ENCODE data around the gene IKZF4. TPM values are rescaled to one million over a fixed set of nuclear protein-coding genes. Genes with fewer than 3 reads are reported as not detected.

Gene IKZF4
- total and polyA plus RNA-seq, 10 of the 15 experiments (the other 5 are each of a cell fraction or from before 2014, with no cell fraction given), result 0.74 to 5.5 (median 1.1) TPM

DNA sequence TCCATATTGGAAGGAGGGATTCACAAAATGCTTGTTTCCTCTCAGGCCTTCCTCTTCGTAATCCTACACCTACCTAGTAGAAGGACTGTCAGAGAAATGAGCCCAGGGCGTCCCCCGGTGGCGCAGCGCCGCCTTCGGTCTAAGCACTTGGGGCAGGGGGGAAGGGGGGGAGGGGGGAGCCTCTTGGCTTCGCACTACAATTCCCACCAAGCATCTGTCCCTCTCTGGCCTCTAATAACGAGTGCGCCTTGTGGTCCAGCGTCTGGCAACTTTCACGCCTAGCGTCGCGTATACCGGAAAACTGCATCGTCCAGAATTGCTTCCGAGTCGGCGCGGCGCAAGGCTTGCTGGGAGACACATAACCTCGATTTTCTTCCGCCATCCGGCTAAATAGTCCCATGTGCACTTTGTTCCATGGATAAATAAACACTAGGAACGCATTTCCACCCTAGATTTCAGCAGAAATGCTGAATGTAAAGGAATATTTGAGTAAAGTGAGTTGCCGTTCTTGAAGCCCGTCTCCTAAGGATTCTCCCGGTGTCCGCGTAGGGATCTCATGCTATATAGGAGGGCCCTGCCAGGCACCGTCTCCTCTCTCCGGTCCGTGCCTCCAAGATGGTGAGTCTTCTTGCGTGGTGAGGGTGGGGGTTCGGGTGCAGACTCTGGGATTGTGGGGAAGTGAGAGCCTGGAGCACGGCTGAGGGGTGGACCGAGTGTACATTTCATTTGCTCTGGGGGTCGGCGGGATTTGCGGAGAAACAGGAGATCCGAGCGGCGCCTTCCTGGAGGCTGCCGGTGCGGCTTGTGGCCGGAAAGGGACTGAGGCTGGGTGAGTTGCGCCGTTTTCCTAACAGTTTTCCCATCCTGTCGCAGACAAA lies 20.9 kb downstream of the IKZF4 start, which contains the start of gene RPS26 (continued):
- TF ChIP-seq WRNIP1 (IDR thresholded peaks at IDR 0.05; ENCODE audit: borderline replicate concordance, low read depth, low read length) (no peak), POLR2A (IDR thresholded peaks at IDR 0.05; ENCODE audit: low read depth, low read length) (peak; percentile 100), SREBF2 (IDR thresholded peaks at IDR 0.05; ENCODE audit: low read length) (no peak), NR2C2 (IDR thresholded peaks at IDR 0.05; ENCODE audit: borderline replicate concordance, control insufficient read depth, insufficient read length, low read depth) (peak; percentile 91), MYB (IDR thresholded peaks at IDR 0.05; ENCODE audit: borderline replicate concordance, low read depth, low read length) (0 out of 2 replicates have a peak, but pooled peaks have one; percentile 44), RB1 (IDR thresholded peaks at IDR 0.05; ENCODE audit: borderline replicate concordance) (peak; percentile 96; the same call in 1 of the 2 replicates), DPF2 (IDR thresholded peaks at IDR 0.05) (peak; percentile 77), SREBF1 (IDR thresholded peaks at IDR 0.05; ENCODE audit: low read length) (peak; percentile 71), BMI1 (IDR thresholded peaks at IDR 0.05; ENCODE audit: borderline replicate concordance) (no peak), PAX5 (IDR thresholded peaks at IDR 0.05; ENCODE audit: borderline replicate concordance, low read depth, low read length) (peak; percentile 67; the same call in 1 of the 2 replicates), ZNF207 (IDR thresholded peaks at IDR 0.05; ENCODE audit: borderline replicate concordance) (peak; percentile 100), NFIC (IDR thresholded peaks at IDR 0.05; ENCODE audit: low read depth, low read length) (peak; percentile 79), ASH2L (IDR thresholded peaks at IDR 0.05; ENCODE audit: borderline replicate concordance, low read depth) (0 out of 2 replicates have a peak, but pooled peaks have one; percentile 59), RAD21 (IDR thresholded peaks at IDR 0.05; ENCODE audit: insufficient read depth, low read depth, low read length) (peak; percentile 85), SIX5 (IDR thresholded peaks at IDR 0.05; ENCODE audit: low read depth, low read length, severe bottlenecking) (peak; percentile 83), ZNF384 (IDR thresholded peaks at IDR 0.05; ENCODE audit: borderline replicate concordance, low read depth, low read length) (no peak), YBX1 (IDR thresholded peaks at IDR 0.05) (no peak)
- TF ChIP-seq, protein P1, sequence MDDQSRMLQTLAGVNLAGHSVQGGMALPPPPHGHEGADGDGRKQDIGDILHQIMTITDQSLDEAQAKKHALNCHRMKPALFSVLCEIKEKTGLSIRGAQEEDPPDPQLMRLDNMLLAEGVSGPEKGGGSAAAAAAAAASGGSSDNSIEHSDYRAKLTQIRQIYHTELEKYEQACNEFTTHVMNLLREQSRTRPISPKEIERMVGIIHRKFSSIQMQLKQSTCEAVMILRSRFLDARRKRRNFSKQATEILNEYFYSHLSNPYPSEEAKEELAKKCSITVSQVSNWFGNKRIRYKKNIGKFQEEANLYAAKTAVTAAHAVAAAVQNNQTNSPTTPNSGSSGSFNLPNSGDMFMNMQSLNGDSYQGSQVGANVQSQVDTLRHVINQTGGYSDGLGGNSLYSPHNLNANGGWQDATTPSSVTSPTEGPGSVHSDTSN (IDR thresholded peaks at IDR 0.05; ENCODE audit: insufficient replicate concordance, low read depth, low read length), result peak; percentile 66
- TF ChIP-seq, protein P2, sequence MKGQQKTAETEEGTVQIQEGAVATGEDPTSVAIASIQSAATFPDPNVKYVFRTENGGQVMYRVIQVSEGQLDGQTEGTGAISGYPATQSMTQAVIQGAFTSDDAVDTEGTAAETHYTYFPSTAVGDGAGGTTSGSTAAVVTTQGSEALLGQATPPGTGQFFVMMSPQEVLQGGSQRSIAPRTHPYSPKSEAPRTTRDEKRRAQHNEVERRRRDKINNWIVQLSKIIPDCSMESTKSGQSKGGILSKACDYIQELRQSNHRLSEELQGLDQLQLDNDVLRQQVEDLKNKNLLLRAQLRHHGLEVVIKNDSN (IDR thresholded peaks at IDR 0.05; ENCODE audit: borderline replicate concordance, extremely low read length, insufficient read depth, low read depth, low read length), result no peak
- TF ChIP-seq, protein P3, sequence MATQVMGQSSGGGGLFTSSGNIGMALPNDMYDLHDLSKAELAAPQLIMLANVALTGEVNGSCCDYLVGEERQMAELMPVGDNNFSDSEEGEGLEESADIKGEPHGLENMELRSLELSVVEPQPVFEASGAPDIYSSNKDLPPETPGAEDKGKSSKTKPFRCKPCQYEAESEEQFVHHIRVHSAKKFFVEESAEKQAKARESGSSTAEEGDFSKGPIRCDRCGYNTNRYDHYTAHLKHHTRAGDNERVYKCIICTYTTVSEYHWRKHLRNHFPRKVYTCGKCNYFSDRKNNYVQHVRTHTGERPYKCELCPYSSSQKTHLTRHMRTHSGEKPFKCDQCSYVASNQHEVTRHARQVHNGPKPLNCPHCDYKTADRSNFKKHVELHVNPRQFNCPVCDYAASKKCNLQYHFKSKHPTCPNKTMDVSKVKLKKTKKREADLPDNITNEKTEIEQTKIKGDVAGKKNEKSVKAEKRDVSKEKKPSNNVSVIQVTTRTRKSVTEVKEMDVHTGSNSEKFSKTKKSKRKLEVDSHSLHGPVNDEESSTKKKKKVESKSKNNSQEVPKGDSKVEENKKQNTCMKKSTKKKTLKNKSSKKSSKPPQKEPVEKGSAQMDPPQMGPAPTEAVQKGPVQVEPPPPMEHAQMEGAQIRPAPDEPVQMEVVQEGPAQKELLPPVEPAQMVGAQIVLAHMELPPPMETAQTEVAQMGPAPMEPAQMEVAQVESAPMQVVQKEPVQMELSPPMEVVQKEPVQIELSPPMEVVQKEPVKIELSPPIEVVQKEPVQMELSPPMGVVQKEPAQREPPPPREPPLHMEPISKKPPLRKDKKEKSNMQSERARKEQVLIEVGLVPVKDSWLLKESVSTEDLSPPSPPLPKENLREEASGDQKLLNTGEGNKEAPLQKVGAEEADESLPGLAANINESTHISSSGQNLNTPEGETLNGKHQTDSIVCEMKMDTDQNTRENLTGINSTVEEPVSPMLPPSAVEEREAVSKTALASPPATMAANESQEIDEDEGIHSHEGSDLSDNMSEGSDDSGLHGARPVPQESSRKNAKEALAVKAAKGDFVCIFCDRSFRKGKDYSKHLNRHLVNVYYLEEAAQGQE (IDR thresholded peaks at IDR 0.05; ENCODE audit: low read depth, low read length), result peak; percentile 46; the same call in 1 of the 2 replicates
- TF ChIP-seq, protein P4, sequence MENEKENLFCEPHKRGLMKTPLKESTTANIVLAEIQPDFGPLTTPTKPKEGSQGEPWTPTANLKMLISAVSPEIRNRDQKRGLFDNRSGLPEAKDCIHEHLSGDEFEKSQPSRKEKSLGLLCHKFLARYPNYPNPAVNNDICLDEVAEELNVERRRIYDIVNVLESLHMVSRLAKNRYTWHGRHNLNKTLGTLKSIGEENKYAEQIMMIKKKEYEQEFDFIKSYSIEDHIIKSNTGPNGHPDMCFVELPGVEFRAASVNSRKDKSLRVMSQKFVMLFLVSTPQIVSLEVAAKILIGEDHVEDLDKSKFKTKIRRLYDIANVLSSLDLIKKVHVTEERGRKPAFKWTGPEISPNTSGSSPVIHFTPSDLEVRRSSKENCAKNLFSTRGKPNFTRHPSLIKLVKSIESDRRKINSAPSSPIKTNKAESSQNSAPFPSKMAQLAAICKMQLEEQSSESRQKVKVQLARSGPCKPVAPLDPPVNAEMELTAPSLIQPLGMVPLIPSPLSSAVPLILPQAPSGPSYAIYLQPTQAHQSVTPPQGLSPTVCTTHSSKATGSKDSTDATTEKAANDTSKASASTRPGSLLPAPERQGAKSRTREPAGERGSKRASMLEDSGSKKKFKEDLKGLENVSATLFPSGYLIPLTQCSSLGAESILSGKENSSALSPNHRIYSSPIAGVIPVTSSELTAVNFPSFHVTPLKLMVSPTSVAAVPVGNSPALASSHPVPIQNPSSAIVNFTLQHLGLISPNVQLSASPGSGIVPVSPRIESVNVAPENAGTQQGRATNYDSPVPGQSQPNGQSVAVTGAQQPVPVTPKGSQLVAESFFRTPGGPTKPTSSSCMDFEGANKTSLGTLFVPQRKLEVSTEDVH (IDR thresholded peaks at IDR 0.05; ENCODE audit: low read depth, partially characterized antibody), result peak; percentile 97

Data from GM12878 (cell line).